PC-3 (cell line): ENCODE measurements around the gene RNF130.

Experiments used
- CTCF ChIP-seq: fragments of 300-600 bp; sonication (generic); conservative IDR thresholded peaks from 2 replicates; pipeline ENCODE4 v1.5.1; 2017; ENCODE audit warnings: antibody characterized with exemption, low read depth, mild to moderate bottlenecking, low read length
- EZH2 ChIP-seq: fragments of 300-600 bp; sonication (generic); IDR thresholded peaks from one replicate; pipeline ENCODE4 v1.6.1; 2017; ENCODE audit warnings: antibody characterized with exemption, mild to moderate bottlenecking, low read length; ENCODE audit not compliant: unreplicated experiment
- EZH2phosphoT487 ChIP-seq: fragments of 300-600 bp; sonication (generic); IDR thresholded peaks from 2 replicates; pipeline ENCODE4 v1.6.1; 2018; ENCODE audit warnings: mild to moderate bottlenecking, antibody characterized with exemption, low read length, borderline replicate concordance

- TF ChIP-seq CTCF (no peak), EZH2 (no peak), EZH2phosphoT487 (no peak)
Measured at GRCh38 chr5:180009581-180009980, 62.0 kb downstream of the RNF130 start.
